ENCODE results near the gene PHOX2B.

PHOX2B gene

DNA sequence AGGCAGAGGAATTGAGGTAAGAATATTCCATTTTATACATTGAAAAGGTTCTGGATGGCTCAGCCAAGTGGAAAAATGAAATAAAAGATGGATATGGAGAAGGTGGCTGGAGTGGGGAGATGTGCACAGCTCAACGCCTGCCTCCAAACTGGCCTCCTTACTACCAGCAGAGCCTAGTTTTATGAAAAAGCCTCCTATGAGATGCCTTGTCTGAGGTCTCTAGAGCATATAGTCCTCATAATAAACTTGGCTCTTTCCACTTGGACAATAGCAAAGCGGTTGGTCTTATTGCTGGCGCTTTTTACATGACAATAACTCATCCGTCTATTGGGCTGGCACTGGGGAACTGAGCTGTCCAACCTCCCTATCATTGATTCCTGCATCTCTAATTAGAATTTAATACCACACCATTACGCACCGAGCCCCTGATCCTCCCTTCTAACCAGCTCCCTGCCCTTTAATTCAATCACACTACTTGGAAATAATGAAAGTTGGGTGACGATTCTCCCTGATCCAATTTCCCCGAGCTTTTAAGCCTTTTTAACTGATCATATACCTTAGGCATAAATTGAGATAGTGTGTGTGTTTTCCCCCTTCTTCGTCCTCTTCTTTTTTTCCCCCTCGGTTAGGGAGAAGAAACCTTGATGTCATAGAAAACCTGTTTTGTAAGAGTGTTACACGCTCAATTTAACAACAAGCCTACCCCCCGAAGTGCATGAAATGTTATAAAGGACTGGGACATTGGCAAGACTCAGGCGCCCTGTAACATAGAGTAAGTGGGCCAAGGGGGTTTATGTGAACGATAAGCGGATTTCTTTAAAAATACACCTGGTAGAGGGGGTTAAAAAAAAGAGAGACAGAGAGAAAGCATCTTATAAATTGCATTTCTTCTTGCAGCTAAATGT, at the start of gene PHOX2B:
PHOX2B (minus strand) TSS at position 155 of the 905 bp plus-strand sequence; CDS start at position 40, 115 bp downstream.
- no peak for DNase-seq (ENCODE audit: low read depth)

DNA sequence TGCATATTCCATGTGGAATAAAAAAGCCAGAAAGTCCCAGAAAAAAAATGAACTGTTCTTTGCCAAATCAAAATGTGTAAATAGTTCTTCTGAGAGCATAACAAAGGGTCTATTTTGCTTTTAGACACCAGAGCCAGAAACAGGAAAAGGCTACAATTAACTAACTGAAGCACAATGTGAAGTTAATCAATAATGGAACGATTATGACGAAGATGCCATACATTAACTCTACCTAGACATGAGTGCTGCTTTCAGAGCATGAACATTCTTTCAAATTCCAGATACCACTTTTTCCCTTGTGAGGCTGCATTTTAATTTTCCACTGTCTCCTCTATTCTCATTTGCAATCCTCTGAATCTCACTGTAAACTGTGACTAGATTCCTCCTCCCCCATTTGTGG, 48.7 kb upstream of the PHOX2B start:
- DNase-seq (ENCODE audit: low read depth) = no peak

DNA sequence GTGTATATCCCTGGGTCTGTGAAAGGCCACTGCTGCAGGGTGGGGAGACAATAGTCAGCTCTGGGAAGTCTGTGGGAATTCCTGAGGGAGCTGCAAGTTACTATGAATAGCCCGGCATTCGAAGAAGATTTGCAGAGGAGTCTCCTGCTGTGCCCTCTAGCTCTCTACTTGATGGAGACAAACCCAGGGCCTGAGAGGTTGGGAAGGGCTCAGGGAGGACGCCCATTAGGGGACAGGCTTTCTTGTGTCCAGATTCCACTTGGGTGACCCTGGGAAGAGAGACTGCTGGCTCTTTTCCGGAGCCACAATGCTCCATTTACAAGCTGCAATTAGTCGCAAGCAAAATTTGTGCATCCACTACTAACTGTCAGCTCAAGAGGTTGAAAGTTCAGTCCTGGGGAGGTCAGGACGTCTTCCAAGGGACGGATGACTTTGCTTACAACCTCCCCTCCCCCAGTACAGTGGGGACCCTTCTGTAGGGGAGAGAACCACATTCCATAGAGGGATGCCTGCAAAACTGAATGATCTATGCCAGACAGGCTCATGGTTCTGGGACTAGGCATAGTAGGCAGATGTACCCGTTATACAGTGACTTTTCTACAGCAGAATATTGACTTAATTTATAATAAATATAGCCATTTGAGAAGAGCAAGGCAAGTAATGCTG, 48.2 kb upstream of the PHOX2B start:
- DNase-seq (ENCODE audit: low read depth) = no peak

DNA sequence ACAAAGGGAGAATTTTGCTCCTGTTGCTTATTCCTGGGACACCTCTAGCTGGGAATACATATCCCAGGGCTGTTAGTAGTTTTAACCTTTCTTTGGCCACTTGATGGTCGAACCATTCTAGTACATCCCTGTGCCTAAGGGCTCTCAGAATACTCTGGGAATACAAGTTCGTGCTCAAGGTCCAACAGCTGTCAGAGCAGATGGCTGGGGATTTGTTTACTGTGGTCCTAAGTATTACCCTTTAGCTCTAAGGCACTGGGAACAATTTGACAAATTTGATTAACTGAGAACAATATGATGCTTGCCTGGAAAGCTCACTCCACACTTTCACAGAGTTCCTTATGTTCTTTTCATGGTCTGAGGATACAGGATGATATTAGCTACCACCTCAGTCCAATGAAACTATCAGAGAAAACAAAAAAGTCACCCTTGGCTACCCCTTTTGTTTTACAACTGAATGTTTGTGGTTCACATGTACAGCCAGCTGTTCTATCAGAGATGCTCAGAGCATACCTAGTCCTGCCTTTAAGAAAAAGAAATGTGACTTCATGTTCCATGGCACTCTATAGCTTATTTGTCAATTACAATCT, 47.4 kb upstream of the PHOX2B start:
- DNase-seq (ENCODE audit: low read depth) = no peak

DNA sequence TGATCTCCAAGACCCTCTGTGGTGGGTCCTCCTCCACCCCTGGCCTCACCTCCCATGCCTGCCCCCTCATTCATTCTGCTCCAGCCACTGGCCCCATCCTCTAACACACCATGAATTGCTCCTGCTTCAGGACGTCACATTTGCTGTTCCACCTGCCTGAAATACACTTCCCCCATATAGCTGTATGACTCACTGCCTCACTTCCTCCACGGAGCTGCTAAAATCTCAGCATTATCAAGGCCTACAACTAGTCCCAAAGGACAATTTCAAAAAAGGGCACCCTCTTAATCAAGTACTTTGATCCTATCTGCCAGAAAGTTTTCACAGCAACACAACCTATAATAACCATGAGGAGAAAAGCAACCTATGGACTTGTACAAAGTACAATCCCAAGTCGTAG, 43.6 kb upstream of the PHOX2B start:
- no peak for DNase-seq (ENCODE audit: low read depth)

DNA sequence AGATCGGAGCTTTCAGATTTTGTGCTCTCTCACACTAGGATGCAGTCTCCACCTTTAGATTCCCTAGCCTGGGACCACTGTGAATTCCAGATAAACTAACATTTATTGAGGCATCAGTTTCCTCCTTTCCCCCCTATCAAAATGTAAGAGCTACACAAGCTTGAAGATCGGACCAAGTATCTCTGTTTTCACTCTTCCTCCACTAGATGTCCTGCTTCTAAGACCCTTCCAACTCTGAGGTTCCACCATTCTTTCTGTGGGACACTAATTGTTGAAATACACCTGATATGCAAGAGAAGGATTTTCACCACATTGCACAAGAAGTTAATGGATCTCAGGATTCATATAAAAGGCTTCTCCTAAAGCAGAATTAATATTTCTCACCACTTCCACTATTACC, 43.0 kb upstream of the PHOX2B start:
- DNase-seq (ENCODE audit: low read depth) = no peak

DNA sequence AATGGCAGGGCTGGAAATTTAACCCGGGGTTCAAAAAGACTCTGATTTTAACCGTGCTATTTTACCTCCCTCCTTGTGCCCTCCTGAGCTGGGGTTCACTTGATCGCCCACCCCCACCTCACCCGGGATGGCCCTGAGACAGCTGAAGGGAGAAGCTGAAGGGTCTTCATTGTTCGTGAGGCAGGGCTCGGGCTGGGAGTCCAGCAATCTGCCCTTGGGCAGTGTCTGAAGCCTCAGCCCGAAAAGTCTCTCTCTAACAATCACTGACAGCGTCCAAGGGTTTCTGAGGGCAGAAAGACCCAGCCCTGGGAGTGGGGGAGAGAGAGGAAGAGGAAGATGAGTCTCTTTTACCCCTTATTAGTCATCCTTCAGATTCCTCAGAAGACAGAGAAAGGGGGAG, 39.4 kb upstream of the PHOX2B start:
- DNase-seq (ENCODE audit: low read depth) = no peak

DNA sequence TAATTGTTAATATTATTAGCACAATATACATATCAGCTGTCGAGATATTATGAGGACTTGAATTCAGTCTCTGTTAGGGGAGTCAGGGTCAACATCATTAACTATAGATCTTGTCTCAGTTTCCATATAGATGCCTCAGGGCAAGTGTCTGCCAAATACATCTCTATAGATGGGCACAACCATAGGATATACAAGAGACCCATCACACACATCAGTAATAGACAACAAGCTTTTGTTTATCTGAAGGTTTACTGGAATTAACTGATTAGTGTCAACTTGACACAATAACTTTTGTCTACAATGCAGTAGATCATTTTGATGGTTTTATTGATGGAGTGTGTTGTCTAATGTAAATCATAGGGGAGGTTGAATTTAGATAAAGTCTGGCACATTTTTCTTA, 37.1 kb upstream of the PHOX2B start:
- no peak for DNase-seq (ENCODE audit: low read depth)

DNA sequence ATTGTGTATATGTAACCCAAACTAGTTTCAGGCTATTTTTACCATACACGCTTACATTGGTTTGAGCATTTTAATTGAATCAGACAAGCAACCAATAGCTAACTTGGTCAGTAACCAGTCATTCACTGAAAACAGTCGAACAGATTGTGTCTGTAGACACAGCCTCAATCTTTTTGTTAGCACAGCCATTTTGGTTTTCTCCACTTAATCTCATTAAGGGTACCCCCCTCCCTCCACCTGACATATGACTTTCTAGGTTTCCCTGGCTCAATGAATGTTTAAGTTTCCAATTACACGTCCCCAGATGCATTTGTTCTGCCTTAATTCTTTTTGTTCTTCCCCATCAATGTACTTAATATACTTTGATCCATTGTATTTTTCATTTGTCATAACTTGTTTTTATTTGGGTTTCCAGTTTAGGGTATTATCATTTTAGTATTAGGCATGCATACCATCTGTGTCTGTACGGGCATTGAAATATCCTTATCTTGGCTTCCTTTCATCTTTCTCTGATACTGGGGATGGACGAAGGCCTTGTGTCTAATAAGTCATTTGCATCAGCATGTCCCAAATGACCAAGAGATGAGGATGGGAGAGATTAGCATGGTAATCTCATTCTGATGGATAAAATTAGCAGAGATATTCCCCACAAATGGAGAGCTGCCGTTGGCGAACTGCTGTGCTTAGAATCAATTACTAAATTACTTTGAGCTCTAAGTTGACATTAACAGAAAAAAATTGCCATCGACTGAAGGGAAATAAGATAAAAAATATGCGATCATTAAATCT, 35.9 kb upstream of the PHOX2B start:
- DNase-seq (ENCODE audit: low read depth) = no peak

DNA sequence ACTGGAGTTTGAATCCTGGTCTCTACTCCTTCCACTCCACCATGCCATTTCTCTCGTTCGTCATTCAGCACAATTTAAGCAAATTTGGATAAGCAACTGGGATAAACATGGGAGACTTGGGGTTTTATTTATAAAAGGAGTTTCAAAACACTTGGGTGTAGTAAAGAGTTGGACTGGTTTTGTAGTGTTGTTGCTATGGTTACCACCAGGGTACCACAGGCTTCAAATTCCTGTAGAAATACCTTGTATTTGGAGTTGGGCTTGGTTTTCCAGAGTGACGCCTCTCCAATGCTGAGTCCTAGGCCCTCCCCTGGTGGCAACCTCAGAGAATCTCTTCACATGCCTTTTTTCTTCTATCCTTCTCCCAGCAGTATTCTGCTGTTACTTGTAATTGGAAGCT, 27.9 kb upstream of the PHOX2B start:
- no peak for DNase-seq (ENCODE audit: low read depth)

DNA sequence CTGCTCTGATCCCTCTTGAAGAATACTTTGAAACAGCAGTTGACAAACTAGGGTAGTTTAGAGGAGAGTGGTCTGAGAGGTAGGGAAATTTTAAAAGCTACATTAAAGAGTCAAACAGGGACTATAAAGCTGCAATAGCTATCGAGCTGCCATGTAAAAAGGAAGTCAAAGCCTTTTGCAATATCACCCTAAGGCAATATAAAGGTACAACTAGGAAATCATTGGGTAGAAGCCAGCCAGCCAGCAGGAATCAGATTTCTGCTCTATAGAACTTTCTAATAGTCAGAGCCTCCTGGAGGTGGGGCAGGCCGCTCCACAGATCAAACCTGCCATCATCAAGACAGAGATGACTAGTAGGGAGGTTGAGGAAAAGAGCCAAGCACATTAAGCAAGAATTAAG, 15.2 kb upstream of the PHOX2B start:
- no peak for DNase-seq (ENCODE audit: low read depth)

DNA sequence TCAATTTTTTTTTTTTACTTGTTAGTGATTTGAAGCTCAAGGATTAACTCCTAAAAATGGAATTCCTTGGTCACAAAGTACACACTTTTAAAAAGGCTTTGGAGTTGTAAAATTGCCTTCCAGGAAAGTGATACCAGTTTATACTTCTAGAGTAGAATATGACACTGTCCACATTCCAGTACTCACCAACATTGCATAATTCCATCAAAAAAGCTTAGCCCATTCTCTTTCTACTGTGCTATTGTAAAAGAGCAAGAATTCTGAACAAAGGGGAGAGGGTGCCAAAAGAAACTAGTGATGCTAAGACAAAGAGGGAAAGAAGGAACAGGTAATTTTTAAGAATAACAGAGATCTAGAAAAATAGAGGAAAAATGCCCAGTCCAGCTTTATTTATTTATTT, 10.4 kb upstream of the PHOX2B start:
- DNase-seq (ENCODE audit: low read depth) = no peak

DNA sequence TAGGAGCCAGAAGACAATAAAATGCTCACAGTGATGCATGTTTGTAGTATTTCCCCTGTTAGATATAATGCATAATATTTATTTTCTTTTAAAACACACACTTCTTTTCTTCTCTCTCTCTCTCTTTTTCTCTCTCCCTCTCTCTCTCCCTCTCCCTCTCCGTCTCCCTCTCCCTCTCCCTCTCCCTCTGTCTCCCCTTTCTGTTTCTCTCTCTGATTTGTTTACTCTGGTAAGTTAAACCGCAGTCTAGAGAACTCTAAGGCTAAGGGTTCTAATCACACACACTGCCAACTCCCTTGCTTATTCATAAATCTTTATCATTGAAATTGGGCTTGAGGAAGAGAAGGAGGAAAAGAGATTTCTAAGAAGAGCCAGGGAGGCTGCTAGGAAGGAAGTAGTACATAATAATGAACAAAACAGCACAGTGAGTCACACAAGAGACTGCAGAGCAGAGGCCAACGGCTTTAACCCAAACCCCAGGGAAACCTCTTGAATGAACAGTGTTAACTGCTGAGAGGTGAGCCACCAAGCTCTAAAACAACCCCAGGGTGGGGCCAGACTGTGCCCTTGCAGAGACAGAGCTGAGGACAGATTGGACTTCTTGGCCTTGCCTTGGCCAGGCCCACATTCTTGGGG, 9.1 kb upstream of the PHOX2B start:
- DNase-seq (ENCODE audit: low read depth) = no peak

DNA sequence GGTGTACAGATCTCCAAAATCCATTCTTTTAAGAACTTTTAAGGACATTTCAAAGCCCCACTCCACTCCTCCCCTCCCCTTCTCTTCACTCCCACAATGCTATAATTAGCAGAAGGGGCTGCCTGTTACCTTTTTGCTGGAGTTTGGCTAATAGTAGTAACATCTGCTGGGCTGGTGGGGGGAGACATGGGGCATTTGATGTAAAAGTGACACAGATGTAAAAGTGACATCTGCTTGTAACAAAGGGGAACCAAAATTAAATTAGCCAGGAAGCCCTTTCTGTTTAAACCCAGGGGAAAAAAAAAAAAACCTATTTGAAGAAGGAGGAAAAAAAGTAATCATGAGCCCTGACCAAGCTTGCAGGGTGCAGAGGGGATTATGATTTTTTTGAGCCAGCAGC, 5.4 kb upstream of the PHOX2B start:
- DNase-seq (ENCODE audit: low read depth) = no peak

DNA sequence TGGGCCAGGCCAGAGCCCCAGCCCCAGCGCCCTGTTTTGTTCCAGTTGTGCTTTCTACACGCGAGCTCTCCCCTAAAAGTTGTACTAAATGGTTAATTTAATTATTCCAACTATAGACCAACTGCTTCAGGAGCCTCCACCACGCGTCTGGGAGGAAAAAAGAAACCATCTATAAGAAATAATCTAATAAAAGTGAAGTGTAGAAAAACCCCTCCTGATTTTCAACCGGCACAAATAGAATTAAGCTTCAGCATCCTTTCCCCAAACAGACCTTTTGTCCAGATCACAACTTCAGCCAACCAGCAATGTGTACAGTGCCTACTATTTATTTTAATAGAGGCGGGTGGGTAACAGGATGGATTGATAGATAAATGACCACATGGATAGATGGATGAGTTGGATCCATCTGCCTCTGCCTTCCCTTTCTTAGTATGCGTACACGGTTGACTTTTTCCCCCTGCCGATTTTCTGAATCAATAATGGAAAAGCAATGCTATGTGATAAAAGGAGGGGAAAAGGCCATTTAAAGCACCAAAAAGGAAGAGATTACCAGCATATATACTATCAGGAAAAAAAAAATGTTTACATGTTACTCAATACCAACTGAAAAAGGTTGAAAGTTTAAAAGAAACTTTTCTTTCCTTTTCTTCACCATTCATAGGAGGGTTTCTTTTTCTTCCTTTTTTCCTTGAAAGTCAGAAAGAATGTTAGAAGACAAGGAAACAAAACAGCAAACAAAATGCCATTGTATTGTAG, 3.7 kb upstream of the PHOX2B start:
- DNase-seq (ENCODE audit: low read depth) = no peak

DNA sequence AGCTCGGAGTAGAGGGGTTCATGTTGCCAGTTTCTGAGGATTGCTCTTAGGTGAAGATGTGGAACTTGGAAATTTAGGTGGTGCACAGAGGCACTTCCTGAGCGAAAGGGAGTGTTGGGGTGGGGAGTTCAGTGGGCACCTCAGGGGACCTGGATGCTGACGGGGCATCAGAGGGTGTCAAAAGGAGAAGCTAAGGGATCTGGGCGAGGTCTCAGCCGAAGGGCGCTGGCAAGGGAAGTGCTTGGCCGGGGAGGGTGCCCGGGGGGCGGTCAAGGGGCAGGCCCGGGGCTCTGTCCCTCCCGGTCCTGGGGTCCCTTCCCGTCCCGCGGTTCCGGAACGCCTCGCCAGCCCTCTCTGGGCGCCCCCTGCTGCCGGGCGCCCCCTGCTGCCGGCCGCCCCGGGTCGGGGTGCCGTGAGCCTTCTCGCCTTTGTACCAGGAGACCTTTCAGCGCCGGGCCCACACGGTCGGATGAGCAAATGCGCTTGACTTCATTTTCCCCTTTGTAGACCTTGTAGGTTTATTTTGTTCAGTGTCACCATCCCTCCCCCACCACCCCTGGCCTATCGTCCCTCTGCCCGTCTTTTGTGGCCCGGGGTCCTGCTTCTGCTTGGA, 3.0 kb upstream of the PHOX2B start:
- no peak for DNase-seq (ENCODE audit: low read depth)

DNA sequence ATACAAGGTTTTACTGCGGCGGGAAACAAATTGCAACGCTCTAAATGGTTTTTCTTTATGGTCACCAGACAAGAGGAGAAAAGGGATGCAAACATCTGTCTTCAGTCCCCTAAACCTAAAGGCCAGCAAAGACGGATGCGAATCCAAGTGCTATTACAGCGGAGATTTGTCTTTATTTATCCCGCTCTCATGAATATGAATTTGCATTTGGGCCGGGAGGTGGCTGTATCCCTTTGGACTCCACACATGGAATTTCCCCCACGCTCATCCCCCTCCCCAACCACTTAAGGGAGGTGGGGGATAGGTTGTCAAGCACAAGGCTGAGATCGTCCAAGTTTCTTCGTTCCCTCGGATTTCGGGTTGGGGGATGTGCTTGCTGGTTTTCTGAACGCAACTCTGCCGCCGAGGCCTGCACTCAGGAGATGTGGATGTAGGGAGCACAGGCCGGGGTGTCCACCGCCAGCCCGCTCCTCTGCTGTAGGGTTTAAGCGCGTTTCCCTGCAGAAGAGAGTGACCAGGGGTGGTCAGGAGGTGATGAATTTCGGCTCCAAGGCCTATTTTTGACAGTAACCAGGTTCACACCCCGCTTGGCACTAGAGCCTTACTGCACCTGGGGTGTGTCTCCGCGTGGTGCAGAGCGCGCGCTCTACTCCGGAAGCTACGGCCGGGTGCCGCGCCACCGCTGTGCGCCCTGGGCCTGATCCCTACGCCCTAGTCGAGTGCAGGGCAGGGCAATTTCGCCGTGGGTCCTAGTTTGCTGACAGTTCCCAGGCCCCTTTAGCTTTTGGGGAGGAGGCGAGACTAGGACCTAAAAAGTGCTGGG, 2.3 kb upstream of the PHOX2B start:
- no peak for DNase-seq (ENCODE audit: low read depth)

DNA sequence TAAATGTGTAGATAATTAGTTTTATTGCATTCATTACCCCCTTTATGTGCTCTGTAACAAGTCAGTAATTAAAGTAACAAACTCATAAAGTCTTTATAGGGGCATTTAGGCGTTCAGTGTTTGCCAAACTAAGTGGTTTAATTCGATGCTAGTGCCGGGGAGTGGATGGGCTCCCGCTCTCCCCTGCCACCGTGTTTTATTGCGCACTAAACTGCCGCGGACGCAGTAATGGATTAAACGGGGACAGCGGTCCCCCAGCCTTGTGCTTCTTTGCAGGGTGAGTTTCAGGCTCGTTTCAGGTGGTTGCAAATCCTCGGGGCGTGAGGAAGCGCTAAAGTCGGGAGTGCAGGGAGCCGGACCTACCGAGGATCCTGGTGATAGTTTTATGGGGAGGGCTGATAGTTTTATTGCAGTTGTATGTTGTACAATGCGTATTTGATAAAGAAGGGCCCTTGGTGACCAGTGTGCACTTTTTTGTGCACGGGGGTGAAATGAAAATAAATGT, 1.6 kb upstream of the PHOX2B start:
- DNase-seq (ENCODE audit: low read depth) = no peak

DNA sequence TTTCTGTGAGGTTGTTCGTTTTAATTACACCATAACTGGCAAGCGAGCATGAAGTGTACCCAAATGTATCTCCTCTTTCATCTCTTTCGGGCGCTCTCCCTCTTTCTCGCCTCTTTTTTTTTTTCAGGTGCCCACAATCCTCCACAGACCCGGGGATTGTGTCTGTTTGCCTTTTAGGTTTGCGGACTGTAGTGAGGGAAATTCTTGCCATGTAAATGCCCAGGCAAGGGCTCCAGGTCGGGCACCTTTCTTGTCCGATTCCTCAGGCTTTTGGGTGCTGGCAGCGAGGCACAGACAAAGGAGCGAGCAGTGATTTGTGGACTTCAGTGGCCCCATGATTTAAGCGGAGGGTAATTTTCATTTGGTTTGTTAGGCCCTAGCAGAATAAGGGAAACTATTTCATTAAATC, 1.1 kb upstream of the PHOX2B start:
- no peak for DNase-seq (ENCODE audit: low read depth)
